ENCODE measurements around the gene CLPSL1. TPM values are rescaled to one million over a fixed set of nuclear protein-coding genes. Genes with fewer than 3 reads are reported as not detected.
A peak's percentile ranks its signal among the peaks of the same experiment; 100 is the strongest.

CLPSL1 gene
- total and polyA plus RNA-seq, 2 of the 13 experiments (the other 11 are each of a cell fraction or from before 2014, with no cell fraction given): not detected

DNA sequence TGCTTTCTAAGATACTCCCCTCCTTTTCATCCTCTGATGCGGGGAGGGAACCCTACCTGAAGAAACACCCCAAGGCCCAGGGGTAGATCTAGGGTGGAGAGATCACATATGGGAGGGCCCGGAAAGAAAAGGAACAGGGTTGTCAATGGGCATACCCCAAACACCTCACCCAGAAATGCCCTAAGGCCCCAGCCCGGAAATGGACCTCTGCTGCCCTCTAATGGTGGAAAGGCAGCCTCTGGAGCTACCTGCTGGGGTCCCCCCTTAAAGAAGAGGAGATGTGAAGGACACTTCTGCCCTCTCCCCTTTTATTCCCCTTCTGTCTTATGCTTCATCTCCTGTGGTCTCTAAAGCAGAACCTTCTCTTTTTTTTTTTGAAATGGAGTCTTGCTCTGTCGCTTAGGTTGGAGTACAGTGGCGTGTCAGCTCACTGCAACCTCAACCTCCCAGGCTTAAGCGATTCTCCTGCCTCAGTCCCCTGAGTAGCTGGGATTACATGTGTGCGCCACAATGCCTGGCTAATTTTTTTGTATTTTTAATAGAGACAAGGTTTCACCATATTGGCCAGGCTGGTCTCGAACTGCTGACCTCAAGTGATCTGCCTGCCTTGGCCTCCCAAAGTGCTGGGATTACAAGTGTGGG, 44.4 kb upstream of the CLPSL1 start (continued):
- TF ChIP-seq, protein P1, sequence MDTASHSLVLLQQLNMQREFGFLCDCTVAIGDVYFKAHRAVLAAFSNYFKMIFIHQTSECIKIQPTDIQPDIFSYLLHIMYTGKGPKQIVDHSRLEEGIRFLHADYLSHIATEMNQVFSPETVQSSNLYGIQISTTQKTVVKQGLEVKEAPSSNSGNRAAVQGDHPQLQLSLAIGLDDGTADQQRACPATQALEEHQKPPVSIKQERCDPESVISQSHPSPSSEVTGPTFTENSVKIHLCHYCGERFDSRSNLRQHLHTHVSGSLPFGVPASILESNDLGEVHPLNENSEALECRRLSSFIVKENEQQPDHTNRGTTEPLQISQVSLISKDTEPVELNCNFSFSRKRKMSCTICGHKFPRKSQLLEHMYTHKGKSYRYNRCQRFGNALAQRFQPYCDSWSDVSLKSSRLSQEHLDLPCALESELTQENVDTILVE (CRISPR knock-in tag; IDR thresholded peaks at IDR 0.05): no peak
- TF ChIP-seq, protein P2, sequence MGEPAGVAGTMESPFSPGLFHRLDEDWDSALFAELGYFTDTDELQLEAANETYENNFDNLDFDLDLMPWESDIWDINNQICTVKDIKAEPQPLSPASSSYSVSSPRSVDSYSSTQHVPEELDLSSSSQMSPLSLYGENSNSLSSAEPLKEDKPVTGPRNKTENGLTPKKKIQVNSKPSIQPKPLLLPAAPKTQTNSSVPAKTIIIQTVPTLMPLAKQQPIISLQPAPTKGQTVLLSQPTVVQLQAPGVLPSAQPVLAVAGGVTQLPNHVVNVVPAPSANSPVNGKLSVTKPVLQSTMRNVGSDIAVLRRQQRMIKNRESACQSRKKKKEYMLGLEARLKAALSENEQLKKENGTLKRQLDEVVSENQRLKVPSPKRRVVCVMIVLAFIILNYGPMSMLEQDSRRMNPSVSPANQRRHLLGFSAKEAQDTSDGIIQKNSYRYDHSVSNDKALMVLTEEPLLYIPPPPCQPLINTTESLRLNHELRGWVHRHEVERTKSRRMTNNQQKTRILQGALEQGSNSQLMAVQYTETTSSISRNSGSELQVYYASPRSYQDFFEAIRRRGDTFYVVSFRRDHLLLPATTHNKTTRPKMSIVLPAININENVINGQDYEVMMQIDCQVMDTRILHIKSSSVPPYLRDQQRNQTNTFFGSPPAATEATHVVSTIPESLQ (CRISPR knock-in tag; conservative IDR thresholded peaks at IDR 0.05): peak; percentile 40; the same call in 1 of the 2 replicates
- TF ChIP-seq, protein P3, sequence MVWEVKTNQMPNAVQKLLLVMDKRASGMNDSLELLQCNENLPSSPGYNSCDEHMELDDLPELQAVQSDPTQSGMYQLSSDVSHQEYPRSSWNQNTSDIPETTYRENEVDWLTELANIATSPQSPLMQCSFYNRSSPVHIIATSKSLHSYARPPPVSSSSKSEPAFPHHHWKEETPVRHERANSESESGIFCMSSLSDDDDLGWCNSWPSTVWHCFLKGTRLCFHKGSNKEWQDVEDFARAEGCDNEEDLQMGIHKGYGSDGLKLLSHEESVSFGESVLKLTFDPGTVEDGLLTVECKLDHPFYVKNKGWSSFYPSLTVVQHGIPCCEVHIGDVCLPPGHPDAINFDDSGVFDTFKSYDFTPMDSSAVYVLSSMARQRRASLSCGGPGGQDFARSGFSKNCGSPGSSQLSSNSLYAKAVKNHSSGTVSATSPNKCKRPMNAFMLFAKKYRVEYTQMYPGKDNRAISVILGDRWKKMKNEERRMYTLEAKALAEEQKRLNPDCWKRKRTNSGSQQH (CRISPR knock-in tag; IDR thresholded peaks at IDR 0.05; ENCODE audit: low read depth): no peak
- TF ChIP-seq ZNF7 (CRISPR knock-in tag; IDR thresholded peaks at IDR 0.05): no peak
- TF ChIP-seq ZNF839 (CRISPR knock-in tag; IDR thresholded peaks at IDR 0.05; ENCODE audit: borderline replicate concordance): no peak
- TF ChIP-seq, protein P4, sequence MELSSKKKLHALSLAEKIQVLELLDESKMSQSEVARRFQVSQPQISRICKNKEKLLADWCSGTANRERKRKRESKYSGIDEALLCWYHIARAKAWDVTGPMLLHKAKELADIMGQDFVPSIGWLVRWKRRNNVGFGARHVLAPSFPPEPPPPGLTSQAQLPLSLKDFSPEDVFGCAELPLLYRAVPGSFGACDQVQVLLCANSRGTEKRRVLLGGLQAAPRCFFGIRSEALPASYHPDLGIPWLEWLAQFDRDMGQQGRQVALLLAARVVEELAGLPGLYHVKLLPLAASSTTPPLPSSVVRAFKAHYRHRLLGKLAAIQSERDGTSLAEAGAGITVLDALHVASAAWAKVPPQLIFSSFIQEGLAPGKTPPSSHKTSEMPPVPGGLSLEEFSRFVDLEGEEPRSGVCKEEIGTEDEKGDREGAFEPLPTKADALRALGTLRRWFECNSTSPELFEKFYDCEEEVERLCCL (CRISPR knock-in tag; IDR thresholded peaks at IDR 0.05; ENCODE audit: borderline replicate concordance): no peak
- no peak for TF ChIP-seq ATF7-NPFF (CRISPR knock-in tag; IDR thresholded peaks at IDR 0.05; ENCODE audit: low read depth)
- no peak for TF ChIP-seq GPN1 (CRISPR knock-in tag; IDR thresholded peaks at IDR 0.05; ENCODE audit: borderline replicate concordance)
- TF ChIP-seq ZNF552 (CRISPR knock-in tag; IDR thresholded peaks at IDR 0.05; ENCODE audit: borderline replicate concordance): no peak
- TF ChIP-seq, protein P5, sequence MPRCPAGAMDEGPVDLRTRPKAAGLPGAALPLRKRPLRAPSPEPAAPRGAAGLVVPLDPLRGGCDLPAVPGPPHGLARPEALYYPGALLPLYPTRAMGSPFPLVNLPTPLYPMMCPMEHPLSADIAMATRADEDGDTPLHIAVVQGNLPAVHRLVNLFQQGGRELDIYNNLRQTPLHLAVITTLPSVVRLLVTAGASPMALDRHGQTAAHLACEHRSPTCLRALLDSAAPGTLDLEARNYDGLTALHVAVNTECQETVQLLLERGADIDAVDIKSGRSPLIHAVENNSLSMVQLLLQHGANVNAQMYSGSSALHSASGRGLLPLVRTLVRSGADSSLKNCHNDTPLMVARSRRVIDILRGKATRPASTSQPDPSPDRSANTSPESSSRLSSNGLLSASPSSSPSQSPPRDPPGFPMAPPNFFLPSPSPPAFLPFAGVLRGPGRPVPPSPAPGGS (CRISPR knock-in tag; IDR thresholded peaks at IDR 0.05): 0 out of 2 replicates have a peak, but pooled peaks have one; percentile 12
- no peak for TF ChIP-seq ASH2L (IDR thresholded peaks at IDR 0.05; ENCODE audit: insufficient read length, low read depth, low read length)
- peak; percentile 48 for TF ChIP-seq ZNF567 (CRISPR knock-in tag; IDR thresholded peaks at IDR 0.05; ENCODE audit: borderline replicate concordance)
- TF ChIP-seq RBAK (CRISPR knock-in tag; IDR thresholded peaks at IDR 0.05): no peak
- peak; percentile 6; the same call in 1 of the 2 replicates for TF ChIP-seq ZNF331 (CRISPR knock-in tag; IDR thresholded peaks at IDR 0.05)
- TF ChIP-seq SP4 (CRISPR knock-in tag; IDR thresholded peaks at IDR 0.05): 0 out of 2 replicates have a peak, but pooled peaks have one; percentile 40
- TF ChIP-seq ZSCAN29 (CRISPR knock-in tag; conservative IDR thresholded peaks at IDR 0.05): no peak
- TF ChIP-seq SIX1 (CRISPR knock-in tag; IDR thresholded peaks at IDR 0.05; ENCODE audit: borderline replicate concordance): no peak
- no peak for TF ChIP-seq ZNF335 (CRISPR knock-in tag; IDR thresholded peaks at IDR 0.05)
